HepG2 (cell line): ENCODE measurements around the gene FOXA1. TPM values are rescaled to one million over a fixed set of nuclear protein-coding genes. Genes with fewer than 3 reads are reported as not detected.

ENCODE experiments used
- BRF2 ChIP-seq: sonication (generic); formaldehyde crosslinking; IDR thresholded peaks from 2 replicates; pipeline ENCODE4 v1.8.1; 2022; ENCODE audit warnings: mild to moderate bottlenecking, missing genetic modification reagents
- CENPBD1 ChIP-seq: sonication (generic); formaldehyde crosslinking; IDR thresholded peaks from 2 replicates; pipeline ENCODE4 v1.8.0; 2022; ENCODE audit warnings: missing genetic modification reagents, low read depth, mild to moderate bottlenecking, borderline replicate concordance
- CHD2 ChIP-seq: IDR thresholded peaks from 2 replicates; pipeline ENCODE4 v1.6.1; 2011; ENCODE audit warnings: low read depth, low read length, improper control_type of control experiment
- HMGA1 ChIP-seq: sonication (generic); formaldehyde crosslinking; conservative IDR thresholded peaks from 2 replicates; pipeline ENCODE4 v1.4.0; 2020; ENCODE audit warnings: missing genetic modification reagents
- IKZF4 ChIP-seq: sonication (generic); formaldehyde crosslinking; IDR thresholded peaks from 2 replicates; pipeline ENCODE4 v1.5.1; 2020; ENCODE audit warnings: borderline replicate concordance, mild to moderate bottlenecking, low read depth, missing genetic modification reagents; ENCODE audit errors: not compliant biosample characterization
- MEIS2 ChIP-seq: sonication (generic); formaldehyde crosslinking; IDR thresholded peaks from 2 replicates; pipeline ENCODE4 v1.9.0; 2021; ENCODE audit warnings: mild to moderate bottlenecking, missing genetic modification reagents
- MXI1 ChIP-seq: IDR thresholded peaks from 3 replicates; pipeline ENCODE4 v1.6.1; 2012; ENCODE audit warnings: low read depth, low read length, inconsistent platforms, borderline replicate concordance
- REPIN1 ChIP-seq: sonication (generic); formaldehyde crosslinking; IDR thresholded peaks from 2 replicates; pipeline ENCODE4 v1.8.0; 2022; ENCODE audit warnings: missing genetic modification reagents, low read depth, mild to moderate bottlenecking, borderline replicate concordance
- RXRB ChIP-seq: IDR thresholded peaks from 2 replicates; pipeline ENCODE4 v1.6.1; 2016; ENCODE audit warnings: borderline replicate concordance, missing genetic modification reagents, missing compliant biosample characterization
- TAF15 ChIP-seq: fragments of 200-400 bp; formaldehyde crosslinking; IDR thresholded peaks from one replicate; pipeline ENCODE4 v1.6.1; 2018; ENCODE audit warnings: mild to moderate bottlenecking, low read depth, low read length; ENCODE audit not compliant: poor library complexity, severe bottlenecking
- ZFX ChIP-seq: sonication (generic); formaldehyde crosslinking; IDR thresholded peaks from 2 replicates; pipeline ENCODE4 v1.4.0; 2020; ENCODE audit warnings: mild to moderate bottlenecking, low read depth, missing genetic modification reagents, moderate library complexity
- ZNF224 ChIP-seq: sonication (generic); formaldehyde crosslinking; IDR thresholded peaks from 2 replicates; pipeline ENCODE4 v1.5.0; 2020; ENCODE audit warnings: mild to moderate bottlenecking, missing genetic modification reagents
- ZNF260 ChIP-seq: sonication (generic); formaldehyde crosslinking; IDR thresholded peaks from 2 replicates; pipeline ENCODE4 v1.4.0; 2020; ENCODE audit warnings: missing genetic modification reagents, low read depth, mild to moderate bottlenecking, borderline replicate concordance
- ZNF30 ChIP-seq: sonication (generic); formaldehyde crosslinking; IDR thresholded peaks from 2 replicates; pipeline ENCODE4 v1.5.0; 2020; ENCODE audit warnings: mild to moderate bottlenecking, missing genetic modification reagents
- ZNF619 ChIP-seq: sonication (generic); formaldehyde crosslinking; IDR thresholded peaks from 2 replicates; pipeline ENCODE4 v1.4.0; 2020; ENCODE audit warnings: mild to moderate bottlenecking, missing genetic modification reagents
- ZNF646 ChIP-seq: sonication (generic); formaldehyde crosslinking; IDR thresholded peaks from 2 replicates; pipeline ENCODE4 v1.9.0; 2021; ENCODE audit warnings: mild to moderate bottlenecking, missing genetic modification reagents
- ZNF691 ChIP-seq: sonication (generic); formaldehyde crosslinking; IDR thresholded peaks from 2 replicates; pipeline ENCODE4 v1.4.0; 2020; ENCODE audit warnings: missing genetic modification reagents, low read depth, mild to moderate bottlenecking, borderline replicate concordance
- ZNF816 ChIP-seq: sonication (generic); formaldehyde crosslinking; IDR thresholded peaks from 2 replicates; pipeline ENCODE4 v1.8.0; 2022; ENCODE audit warnings: missing genetic modification reagents, mild to moderate bottlenecking, borderline replicate concordance
- ZSCAN12 ChIP-seq: sonication (generic); formaldehyde crosslinking; IDR thresholded peaks from 2 replicates; pipeline ENCODE4 v1.9.0; 2021; ENCODE audit warnings: mild to moderate bottlenecking, missing genetic modification reagents
- polyA plus RNA-seq, 8 experiments: library from polyadenylated mRNA; depleted of rRNA in 3 of 8; stranded (reverse) in 7 of 8; unstranded in 1 of 8; fragments of >200 nt; fragmentation: Illumina TruSeq in 4 of 8; extraction: Trizol in 4 of 8; gene quantifications; 2 replicates each; pipeline versions ENCODE4 v1.2.1 to v1.2.3, GENCODE V29; 2011 to 2016; ENCODE audit warnings: low read depth in 4 of 8, missing spikeins in 1 of 8, mixed read lengths in 1 of 8; ENCODE audit not compliant: insufficient read depth in 1 of 8
- total RNA-seq, 5 experiments: library from RNA; depleted of rRNA; stranded (reverse); fragments of >200 nt; fragmentation: Illumina TruSeq; extraction: Trizol; gene quantifications; 2 replicates each; pipeline ENCODE4 v1.2.3, GENCODE V29; 2016; ENCODE audit warnings: low read depth in 1 of 5

The FOXA1 gene
- total and polyA plus RNA-seq, 2 of the 13 experiments (the other 11 are each of a cell fraction or from before 2014, with no cell fraction given): 43.4 to 58.6 TPM

GRCh38 chr14:37602605-37603453 lies 7.8 kb upstream of the FOXA1 start (continued):
- TF ChIP-seq ZNF619 (CRISPR knock-in tag) (peak; percentile 35), ZSCAN12 (CRISPR knock-in tag) (no peak), ZNF30 (CRISPR knock-in tag) (no peak), CENPBD1 (CRISPR knock-in tag) (no peak), MEIS2 (CRISPR knock-in tag) (peak; percentile 79; the same call in 1 of the 2 replicates), IKZF4 (peak; percentile 85), ZNF646 (CRISPR knock-in tag) (no peak), MXI1 (no peak; the same call in 2 of the 3 replicates), REPIN1 (CRISPR knock-in tag) (peak; percentile 87), HMGA1 (no peak), TAF15 (no peak), ZNF224 (CRISPR knock-in tag) (0 out of 2 replicates have a peak, but pooled peaks have one; percentile 73), CHD2 (0 out of 2 replicates have a peak, but pooled peaks have one; percentile 44), ZNF260 (CRISPR knock-in tag) (no peak), ZNF691 (CRISPR knock-in tag) (peak; percentile 70; the same call in 1 of the 2 replicates), BRF2 (CRISPR knock-in tag) (peak; percentile 93), ZFX (CRISPR knock-in tag) (peak; percentile 13; the same call in 1 of the 2 replicates), ZNF816 (CRISPR knock-in tag) (no peak), RXRB (CRISPR knock-in tag) (peak; percentile 97)
